DND-41 (cell line): ENCODE data around the gene FREM1.

Experiments
- EZH2 ChIP-seq: IDR thresholded peaks from 3 replicates; pipeline ENCODE4 v1.6.1; 2012; ENCODE audit warnings: borderline replicate concordance, low read depth, mild to moderate bottlenecking, moderate library complexity, low read length, inconsistent platforms; ENCODE audit not compliant: severe bottlenecking
- TF ChIP-seq, protein P1 (sequence below): IDR thresholded peaks from 2 replicates; pipeline ENCODE4 v1.5.1; 2012; ENCODE audit warnings: borderline replicate concordance, low read length, moderate library complexity, mild to moderate bottlenecking; ENCODE audit not compliant: poor library complexity, severe bottlenecking; ENCODE audit errors: extremely low read depth

DNA sequence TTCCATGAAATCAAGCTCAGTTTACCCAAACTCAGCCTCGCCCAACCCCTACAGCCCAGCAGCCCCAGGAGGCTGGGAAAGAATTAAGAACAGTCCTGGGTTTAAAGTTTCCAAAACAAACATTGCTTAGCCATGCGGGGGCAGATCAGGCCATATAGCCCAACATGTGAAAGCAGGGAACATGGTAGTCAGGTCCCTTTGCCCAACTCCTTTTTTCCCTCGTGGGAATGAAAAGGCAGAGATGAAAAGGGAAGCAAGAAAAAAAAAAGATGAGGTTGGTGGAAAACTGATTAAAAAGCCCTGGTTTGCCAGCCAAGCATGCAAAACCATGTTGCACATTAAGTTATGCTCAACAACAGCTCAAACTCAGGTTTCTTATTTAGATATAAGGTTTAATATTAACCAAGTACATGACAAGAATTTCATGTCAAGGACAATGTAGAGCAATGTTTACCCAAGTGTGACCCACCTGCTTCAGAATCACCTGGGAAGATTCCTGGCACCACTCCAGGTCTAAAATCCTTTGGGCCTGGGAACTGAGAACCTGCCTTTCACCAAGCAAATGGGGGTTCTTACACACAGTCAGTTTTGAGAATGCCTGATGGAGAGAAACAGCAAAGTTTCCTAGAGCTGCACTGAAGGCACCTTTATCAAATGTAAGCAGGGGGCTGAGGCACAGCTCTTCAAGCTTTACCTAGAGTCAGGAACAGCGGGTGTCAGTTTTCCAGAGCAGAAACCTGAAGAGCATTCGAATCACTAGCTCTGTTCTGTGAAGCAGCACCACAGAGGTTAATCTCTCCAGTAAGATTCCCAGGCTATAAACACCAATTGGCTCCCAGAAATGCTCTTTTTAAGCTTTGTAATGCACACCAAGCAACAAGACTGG, 1.7 kb downstream of the FREM1 start:
- no peak for TF ChIP-seq EZH2
- TF ChIP-seq, protein P1, sequence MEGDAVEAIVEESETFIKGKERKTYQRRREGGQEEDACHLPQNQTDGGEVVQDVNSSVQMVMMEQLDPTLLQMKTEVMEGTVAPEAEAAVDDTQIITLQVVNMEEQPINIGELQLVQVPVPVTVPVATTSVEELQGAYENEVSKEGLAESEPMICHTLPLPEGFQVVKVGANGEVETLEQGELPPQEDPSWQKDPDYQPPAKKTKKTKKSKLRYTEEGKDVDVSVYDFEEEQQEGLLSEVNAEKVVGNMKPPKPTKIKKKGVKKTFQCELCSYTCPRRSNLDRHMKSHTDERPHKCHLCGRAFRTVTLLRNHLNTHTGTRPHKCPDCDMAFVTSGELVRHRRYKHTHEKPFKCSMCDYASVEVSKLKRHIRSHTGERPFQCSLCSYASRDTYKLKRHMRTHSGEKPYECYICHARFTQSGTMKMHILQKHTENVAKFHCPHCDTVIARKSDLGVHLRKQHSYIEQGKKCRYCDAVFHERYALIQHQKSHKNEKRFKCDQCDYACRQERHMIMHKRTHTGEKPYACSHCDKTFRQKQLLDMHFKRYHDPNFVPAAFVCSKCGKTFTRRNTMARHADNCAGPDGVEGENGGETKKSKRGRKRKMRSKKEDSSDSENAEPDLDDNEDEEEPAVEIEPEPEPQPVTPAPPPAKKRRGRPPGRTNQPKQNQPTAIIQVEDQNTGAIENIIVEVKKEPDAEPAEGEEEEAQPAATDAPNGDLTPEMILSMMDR = no peak
